ENCODE measurements around the gene NEK11. TPM values are rescaled to one million over a fixed set of nuclear protein-coding genes. Genes with fewer than 3 reads are reported as not detected.

The NEK11 gene
- total and polyA plus RNA-seq, 12 donors = 5.2 to 19.8 (median 9.8) TPM

GRCh38 chr3:131275556-131275955 lies 248.9 kb downstream of the NEK11 start:
- Histone ChIP-seq H3K27me3 (no peaks in the 10 kb centered on the region), H3K27ac (no peak overlapping the region), H3K9me3 (replicated peaks in 1 of 3) (no peaks in the 10 kb centered on the region), H3K36me3 (replicated peaks in 1 of 2) (no peaks in the 10 kb centered on the region), H3K4me3 (no peak overlapping the region), H3K4me1 (replicated peaks in 1 of 2) (no peaks in the 10 kb centered on the region)
- WGBS, 4 donors = 33 to 64% (median 50%) methylated on average over 1 of the region's 1 CpG
- DNase-seq = no peak
- TF ChIP-seq CTCF (IDR thresholded peaks at IDR 0.05) (no peak), POLR2A (IDR thresholded peaks at IDR 0.05) (no peak)
- intact Hi-C loops (cut with DNase I) = no loop called here

GRCh38 chr3:131277836-131278497 lies 251.3 kb downstream of the NEK11 start:
- intact Hi-C loops (cut with DNase I) = no loop called here
- TF ChIP-seq CTCF (IDR thresholded peaks at IDR 0.05) (no peak), POLR2A (IDR thresholded peaks at IDR 0.05) (no peak)
- DNase-seq = no peak
- no peaks in the 10 kb centered on the region for H3K36me3 ChIP-seq (replicated peaks in 1 of 2)
- no peak overlapping the region for H3K27ac ChIP-seq
- no peaks in the 10 kb centered on the region for H3K4me1 ChIP-seq (replicated peaks in 1 of 2)
- no peaks in the 10 kb centered on the region for H3K9me3 ChIP-seq (replicated peaks in 1 of 3)
- H3K4me3 ChIP-seq = no peak overlapping the region
- H3K27me3 ChIP-seq = no peaks in the 10 kb centered on the region
- 93 to 98% (median 95%) methylated on average over 2 of the region's 2 CpGs for WGBS, 4 donors

- Histone ChIP-seq H3K36me3 (replicated peaks in 1 of 2) (no peaks in the 10 kb centered on the region), H3K9me3 (replicated peaks in 1 of 3) (no peaks in the 10 kb centered on the region), H3K4me1 (replicated peaks in 1 of 2) (no peaks in the 10 kb centered on the region), H3K27ac (no peak overlapping the region), H3K27me3 (no peaks in the 10 kb centered on the region), H3K4me3 (no peak overlapping the region)
- intact Hi-C loops (cut with DNase I) = no loop called here
- DNase-seq = no peak
- WGBS, 4 donors = 91 to 96% (median 94%) methylated on average over 2 of the region's 2 CpGs
- no peak for TF ChIP-seq CTCF (IDR thresholded peaks at IDR 0.05)
- TF ChIP-seq POLR2A (IDR thresholded peaks at IDR 0.05) = no peak
Measured at GRCh38 chr3:131279577-131279976, 252.9 kb downstream of the NEK11 start.

GRCh38 chr3:131282379-131282778 lies 255.7 kb downstream of the NEK11 start:
- 48 to 57% (median 53%) methylated on average over 2 of the region's 2 CpGs for WGBS, 4 donors
- intact Hi-C loops (cut with DNase I) = no loop called here

GRCh38 chr3:131282967-131283366 lies 256.3 kb downstream of the NEK11 start:
- DNase-seq = no peak
- no peaks in the 10 kb centered on the region for H3K4me1 ChIP-seq (replicated peaks in 1 of 2)
- no peak overlapping the region for H3K4me3 ChIP-seq
- intact Hi-C loops (cut with DNase I) = no loop called here
- no peaks in the 10 kb centered on the region for H3K9me3 ChIP-seq (replicated peaks in 1 of 3)
- H3K27ac ChIP-seq = no peak overlapping the region
- 87 to 100% (median 93%) methylated on average over 1 of the region's 1 CpG for WGBS, 4 donors
- no peaks in the 10 kb centered on the region for H3K36me3 ChIP-seq (replicated peaks in 1 of 2)
- H3K27me3 ChIP-seq = no peaks in the 10 kb centered on the region
- TF ChIP-seq POLR2A (IDR thresholded peaks at IDR 0.05) = no peak

More at GRCh38 chr3:131282379-131282778, 255.7 kb downstream of the NEK11 start:
- Histone ChIP-seq H3K27me3 (no peaks in the 10 kb centered on the region), H3K4me3 (no peak overlapping the region), H3K4me1 (replicated peaks in 1 of 2) (no peaks in the 10 kb centered on the region), H3K9me3 (replicated peaks in 1 of 3) (no peaks in the 10 kb centered on the region), H3K27ac (no peak overlapping the region), H3K36me3 (replicated peaks in 1 of 2) (no peaks in the 10 kb centered on the region)
- no peak for TF ChIP-seq POLR2A (IDR thresholded peaks at IDR 0.05)
- no peak for DNase-seq
